ENCODE measurements around the gene ANO4. TPM values are rescaled to one million over a fixed set of nuclear protein-coding genes. Genes with fewer than 3 reads are reported as not detected.

ANO4 gene
- total and polyA plus RNA-seq, 2 of the 8 experiments (the other 6 are each of a cell fraction or from before 2014, with no cell fraction given) = 1.1 to 3.4 TPM

- no peak for TF ChIP-seq SAP30 (IDR thresholded peaks at IDR 0.05; ENCODE audit: insufficient read depth, insufficient replicate concordance, low read length)
These were observed 159.5 kb downstream of the ANO4 start (continued) for GRCh38 chr12:100954118-100954517.
